GM21360 (cell line): ENCODE data around the gene AGPAT2.
"Not testable (repeated sequence)": the region's sequence is repeated elsewhere in the genome, so short reads cannot be mapped to it uniquely, and the experiment has no call there.

Experiments
- ATAC-seq: cut with Tn5 transposase; IDR thresholded peaks from one replicate; pipeline ENCODE4 v1.9.1; 2021; ENCODE audit warnings: mild to moderate bottlenecking, moderate library complexity; ENCODE audit not compliant: unreplicated experiment

The AGPAT2 gene

GRCh38 chr9:136650648-136651047 lies 36.6 kb downstream of the AGPAT2 start:
- no peak for ATAC-seq

GRCh38 chr9:136650021-136650420 lies 37.2 kb downstream of the AGPAT2 start:
- ATAC-seq, result no peak

- ATAC-seq, result no peak
Measured at GRCh38 chr9:136648751-136649150, 38.5 kb downstream of the AGPAT2 start.

GRCh38 chr9:136646827-136647711 lies 40.2 kb downstream of the AGPAT2 start:
- no peak for ATAC-seq

- no peak for ATAC-seq
Measured at GRCh38 chr9:136645903-136646754, 41.1 kb downstream of the AGPAT2 start.

GRCh38 chr9:136645352-136645902 lies 41.8 kb downstream of the AGPAT2 start:
- no peak for ATAC-seq

GRCh38 chr9:136644593-136645351 lies 42.5 kb downstream of the AGPAT2 start:
- no peak for ATAC-seq

- ATAC-seq, result no peak
Measured at GRCh38 chr9:136644343-136644592, 43.0 kb downstream of the AGPAT2 start.

- ATAC-seq, result no peak
Measured at GRCh38 chr9:136643596-136644342, 43.5 kb downstream of the AGPAT2 start.

- ATAC-seq, result no peak
Measured at GRCh38 chr9:136642439-136642921, 44.8 kb downstream of the AGPAT2 start.

GRCh38 chr9:136640171-136641111 lies 46.8 kb downstream of the AGPAT2 start:
- ATAC-seq, result no peak

- no peak for ATAC-seq
Measured at GRCh38 chr9:136634904-136635303, 52.4 kb downstream of the AGPAT2 start.

GRCh38 chr9:136632491-136633106 lies 54.7 kb downstream of the AGPAT2 start:
- ATAC-seq, result not testable (repeated sequence)

- not testable (repeated sequence) for ATAC-seq
Measured at GRCh38 chr9:136632072-136632471, 55.2 kb downstream of the AGPAT2 start.

GRCh38 chr9:136631038-136632000 lies 55.9 kb downstream of the AGPAT2 start:
- no peak for ATAC-seq

- ATAC-seq, result no peak
Measured at GRCh38 chr9:136630662-136630992, 56.6 kb downstream of the AGPAT2 start.

GRCh38 chr9:136629879-136630661 lies 57.2 kb downstream of the AGPAT2 start:
- no peak for ATAC-seq
